NCI-H748 treated with DMSO at 0.1 percent for 48 hours (cell line): Measurements from ENCODE around the gene PPP2R2B.

Experiments used
- DNase-seq: peaks from one replicate; lab custom pipeline; 2025; lab: John Stamatoyannopoulos, UW

The PPP2R2B gene

DNA sequence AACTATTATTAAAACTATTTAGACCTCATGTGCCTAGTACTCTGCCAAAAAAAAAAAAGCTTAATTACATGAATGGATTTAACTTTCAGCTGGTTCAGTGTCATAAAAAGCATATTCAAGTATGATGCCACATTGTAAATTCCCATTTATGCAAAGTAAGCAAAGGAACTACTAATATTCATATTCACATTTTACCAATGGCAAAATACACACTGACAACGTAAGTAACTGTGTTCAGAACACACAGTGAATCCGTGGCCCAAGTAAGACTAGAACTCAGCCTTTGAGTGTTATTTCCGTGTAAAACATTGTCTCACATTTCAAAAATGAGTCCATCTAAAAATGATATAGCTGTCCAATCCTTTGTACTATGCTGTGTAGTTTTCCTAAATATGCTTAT lies 56.8 kb downstream of the PPP2R2B start:
- DNase-seq: no peak

DNA sequence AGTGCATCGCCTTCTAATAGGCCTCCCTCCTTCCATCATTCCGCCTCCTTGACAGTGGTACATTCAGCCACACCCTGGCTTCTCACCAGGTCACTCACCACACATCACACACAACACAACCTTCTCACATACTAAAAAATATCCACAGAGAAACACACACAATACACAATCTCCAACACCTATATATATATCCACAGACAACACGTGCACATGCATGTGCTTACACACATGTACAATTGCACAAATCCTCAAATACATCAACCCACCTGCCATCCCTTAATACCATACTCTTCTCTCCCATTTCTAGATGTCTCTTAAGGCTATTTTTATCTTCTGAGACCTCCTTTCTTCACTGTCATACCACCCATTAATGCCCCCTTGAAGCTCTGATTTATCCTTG lies 57.6 kb downstream of the PPP2R2B start:
- DNase-seq: no peak

- no peak for DNase-seq
Observed at GRCh38 chr5:146818822-146819221, 59.7 kb downstream of the PPP2R2B start.

DNA sequence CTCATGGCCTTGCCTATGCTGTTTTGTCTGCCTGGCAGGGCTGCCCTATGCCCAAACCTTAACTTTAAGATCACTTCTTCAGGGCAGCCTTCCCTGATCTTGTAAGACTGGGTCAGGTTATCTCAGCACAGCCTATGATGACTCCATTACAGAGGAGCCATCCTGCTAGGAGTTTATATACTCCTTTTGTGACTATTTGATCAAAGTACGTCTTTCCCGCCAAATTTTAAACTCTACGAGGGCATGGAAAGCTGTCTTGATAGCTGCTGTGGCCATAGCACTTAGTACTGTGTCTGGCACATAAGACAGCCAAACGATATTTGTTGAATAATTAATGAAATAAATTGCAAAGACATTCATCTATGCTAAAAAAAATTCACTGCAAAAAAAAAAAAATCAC lies 60.6 kb downstream of the PPP2R2B start:
- no peak for DNase-seq

- DNase-seq: no peak
Observed at GRCh38 chr5:146816775-146817387, 61.7 kb downstream of the PPP2R2B start.

- no peak for DNase-seq
Observed at GRCh38 chr5:146815411-146815810, 63.1 kb downstream of the PPP2R2B start.

GRCh38 chr5:146813346-146814157 lies 65.0 kb downstream of the PPP2R2B start:
- no peak for DNase-seq

- DNase-seq: no peak
Observed at GRCh38 chr5:146805081-146805480, 73.5 kb downstream of the PPP2R2B start.

- no peak for DNase-seq
Observed at GRCh38 chr5:146802945-146803522, 75.5 kb downstream of the PPP2R2B start.

- no peak for DNase-seq
Observed at GRCh38 chr5:146799671-146800070, 78.9 kb downstream of the PPP2R2B start.

DNA sequence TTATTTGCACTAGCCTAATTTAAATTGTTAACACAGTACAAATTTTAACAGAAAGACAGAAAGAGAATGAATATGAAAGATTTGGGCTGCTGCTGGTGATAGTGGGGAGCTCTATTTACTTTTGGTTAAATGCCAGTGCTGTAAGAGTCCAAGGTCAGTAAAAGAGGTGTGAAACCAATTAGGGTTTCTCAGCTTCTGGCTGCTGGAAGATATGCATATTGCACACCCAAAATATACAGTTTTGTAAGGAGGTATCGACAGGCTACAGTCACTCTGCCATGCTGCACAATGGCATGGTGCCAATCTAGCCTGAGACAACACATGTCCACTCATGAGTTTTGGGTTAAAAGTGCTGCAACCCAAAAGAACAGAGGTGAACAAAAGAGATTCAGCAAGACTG lies 79.3 kb downstream of the PPP2R2B start:
- no peak for DNase-seq

DNA sequence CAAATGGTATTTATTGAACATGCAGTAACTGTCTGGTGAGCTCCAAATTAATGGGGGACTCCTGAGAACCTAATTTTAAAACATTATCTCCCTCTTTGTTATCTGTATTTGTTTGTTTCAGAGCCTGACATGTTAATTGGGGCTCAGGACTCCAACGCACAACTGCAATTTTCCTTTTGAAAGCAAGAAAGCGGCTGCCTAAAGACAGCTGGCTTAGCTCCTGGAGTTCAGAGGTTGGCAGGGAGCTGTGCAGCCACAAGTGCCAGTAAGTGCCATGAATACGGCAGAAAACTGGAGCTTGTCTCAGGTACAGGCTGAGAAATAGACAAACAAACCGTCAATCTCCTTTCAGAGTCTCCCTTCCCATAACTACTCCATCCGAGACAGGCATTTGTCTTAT lies 80.9 kb downstream of the PPP2R2B start:
- DNase-seq: peak; percentile 29

DNA sequence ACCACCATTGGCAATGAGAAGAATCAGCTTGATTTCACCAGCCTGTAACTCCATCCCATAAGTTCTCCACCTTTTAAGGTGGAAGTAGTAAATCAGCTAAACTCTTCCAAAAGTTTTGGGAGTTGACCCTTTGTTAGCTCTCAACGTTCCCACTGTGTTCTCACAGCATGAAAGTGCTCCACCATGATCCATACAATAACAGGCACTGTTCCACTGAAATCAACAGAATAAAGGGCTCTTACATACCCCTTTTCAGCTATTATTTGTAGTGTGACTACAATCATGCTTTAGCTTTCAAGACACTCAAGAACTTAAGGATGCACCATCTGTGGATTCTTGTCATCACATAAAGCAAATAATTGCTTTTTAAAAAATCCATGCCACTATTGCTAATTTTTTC lies 81.6 kb downstream of the PPP2R2B start:
- DNase-seq: no peak

- DNase-seq: no peak
Observed at GRCh38 chr5:146796144-146796543, 82.4 kb downstream of the PPP2R2B start.

DNA sequence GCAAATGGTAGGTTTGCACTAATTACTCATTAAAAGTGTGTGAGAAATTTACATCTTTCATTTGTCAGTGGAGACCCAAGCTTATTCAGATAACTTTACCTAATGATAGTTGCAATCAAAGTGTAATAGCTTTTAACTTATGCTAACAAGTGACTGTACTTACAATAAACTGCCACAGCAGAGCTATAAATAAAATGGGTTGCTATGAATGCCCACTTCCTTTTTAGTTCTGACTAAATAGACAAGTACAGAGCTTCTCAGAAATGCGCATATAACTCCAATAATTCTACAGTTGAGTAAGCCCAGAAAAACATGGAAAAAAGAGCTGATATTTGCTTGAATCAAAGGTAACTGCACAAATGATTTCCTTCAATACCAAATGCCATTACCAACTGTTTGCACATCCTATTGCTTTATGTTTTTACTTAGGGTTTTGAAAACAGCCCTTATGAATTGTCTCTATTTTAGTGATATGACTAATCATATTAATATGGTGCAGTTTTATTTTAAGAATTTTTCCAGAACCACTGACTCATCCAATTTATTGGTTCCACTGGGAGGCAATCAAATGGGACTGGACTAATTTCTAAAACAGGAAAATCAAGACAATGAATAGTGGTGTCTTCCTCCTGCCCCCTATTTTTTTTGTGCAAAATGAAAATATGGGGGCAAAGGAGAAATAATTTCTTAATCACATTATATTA lies 84.1 kb downstream of the PPP2R2B start:
- no peak for DNase-seq

- no peak for DNase-seq
Observed at GRCh38 chr5:146793709-146794108, 84.8 kb downstream of the PPP2R2B start.

DNA sequence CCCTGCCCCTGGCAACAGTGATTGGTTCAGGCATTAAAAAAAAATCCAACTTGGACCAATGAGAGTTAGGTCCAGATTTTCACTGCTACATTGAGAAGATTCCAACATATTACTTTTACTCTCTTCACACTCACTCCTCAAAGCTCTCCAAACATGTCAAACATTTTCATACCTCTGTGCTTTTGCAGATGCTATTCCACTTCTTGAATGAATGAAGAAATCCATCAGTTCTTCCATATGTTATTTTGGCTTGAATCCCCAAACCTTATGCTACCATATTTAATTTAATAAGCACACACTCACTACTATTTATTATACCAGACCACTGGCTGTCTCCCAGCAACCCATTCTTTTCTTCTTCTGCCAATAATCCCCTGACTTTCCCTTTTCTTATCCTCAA lies 87.1 kb downstream of the PPP2R2B start:
- DNase-seq: no peak

- no peak for DNase-seq
Observed at GRCh38 chr5:146789712-146790653, 88.6 kb downstream of the PPP2R2B start.

- DNase-seq: no peak
Observed at GRCh38 chr5:146788898-146789297, 89.7 kb downstream of the PPP2R2B start.

GRCh38 chr5:146785065-146785464 lies 93.5 kb downstream of the PPP2R2B start:
- DNase-seq: no peak

DNA sequence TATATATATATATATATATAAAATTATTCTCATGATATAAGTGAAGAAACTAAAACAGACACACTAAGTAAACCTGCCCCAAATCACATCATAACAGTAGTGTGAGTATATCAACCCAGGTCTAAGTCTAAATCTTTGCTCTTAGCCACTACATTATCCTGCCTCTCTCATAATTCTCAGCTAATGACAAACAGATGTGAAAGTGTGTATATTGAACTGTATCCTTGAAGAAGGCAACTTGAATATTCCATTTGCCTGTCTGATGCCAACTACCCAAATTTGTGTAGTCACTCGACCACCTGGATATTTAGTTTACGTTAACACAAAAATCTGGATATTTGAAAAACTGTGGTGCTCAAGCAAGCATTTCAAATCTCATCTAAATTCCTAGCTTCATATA lies 97.4 kb downstream of the PPP2R2B start:
- no peak for DNase-seq
